OCI-LY1 (cell line): ENCODE results near the gene ASIC4.

ENCODE experiments used
- H2AFZ ChIP-seq: fragments of 200-600 bp; sonication (generic), shearing (Covaris generic); 2 replicates; pipeline ENCODE4 v1.6.0; 2014; ENCODE audit warnings: antibody characterized with exemption, mild to moderate bottlenecking, low read length
- H3F3A ChIP-seq: fragments of 200-600 bp; sonication (generic), shearing (Covaris generic); 2 replicates; pipeline ENCODE4 v1.6.0; 2014; ENCODE audit warnings: mild to moderate bottlenecking, antibody characterized with exemption, low read length, moderate library complexity; ENCODE audit not compliant: insufficient read depth
- H3K27ac ChIP-seq: fragments of 200-600 bp; sonication (generic); 2 replicates; pipeline ENCODE4 v1.5.1; 2014; ENCODE audit warnings: low read length, mixed run types, mild to moderate bottlenecking, low read depth; ENCODE audit not compliant: poor library complexity, severe bottlenecking
- H3K27me3 ChIP-seq: fragments of 200-600 bp; sonication (generic); 2 replicates; pipeline ENCODE4 v1.6.0; 2014; ENCODE audit warnings: antibody characterized with exemption, mild to moderate bottlenecking, low read length, moderate library complexity; ENCODE audit not compliant: insufficient read depth
- H3K36me3 ChIP-seq: fragments of 200-600 bp; sonication (generic); 2 replicates; pipeline ENCODE4 v1.6.1; 2014; ENCODE audit warnings: mild to moderate bottlenecking, antibody characterized with exemption, low read length, moderate library complexity, mixed read lengths; ENCODE audit not compliant: insufficient read depth
- H3K4me1 ChIP-seq: fragments of 200-600 bp; sonication (generic); 2 replicates; pipeline ENCODE4 v1.5.1; 2014; ENCODE audit warnings: mild to moderate bottlenecking, low read length, moderate library complexity; ENCODE audit not compliant: insufficient read depth, severe bottlenecking
- H3K4me2 ChIP-seq: fragments of 200-600 bp; sonication (generic), shearing (Covaris generic); 2 replicates; pipeline ENCODE4 v1.6.1; 2014; ENCODE audit warnings: low read length
- H3K4me3 ChIP-seq: fragments of 200-600 bp; sonication (generic); 2 replicates; pipeline ENCODE4 v1.5.1; 2014; ENCODE audit warnings: low read length, low read depth, mild to moderate bottlenecking, mixed read lengths; ENCODE audit not compliant: poor library complexity, severe bottlenecking
- H3K79me2 ChIP-seq: fragments of 200-600 bp; shearing (Covaris generic); 2 replicates; pipeline ENCODE4 v1.6.1; 2016; ENCODE audit warnings: mixed run types, low read length, mixed read lengths; ENCODE audit not compliant: insufficient read depth
- H3K9ac ChIP-seq: fragments of 200-600 bp; sonication (generic), shearing (Covaris generic); 2 replicates; pipeline ENCODE4 v1.6.1; 2014; ENCODE audit warnings: mild to moderate bottlenecking, low read length, mixed read lengths
- H3K9me2 ChIP-seq: fragments of 200-600 bp; sonication (generic), shearing (Covaris generic); 2 replicates; pipeline ENCODE4 v1.6.1; 2014; ENCODE audit warnings: low read depth, mild to moderate bottlenecking, low read length, mixed read lengths
- H3K9me3 ChIP-seq: fragments of 200-600 bp; shearing (Covaris generic); 2 replicates; pipeline ENCODE4 v1.6.1; 2014; ENCODE audit warnings: low read length, mixed read lengths
- H4K20me1 ChIP-seq: fragments of 200-600 bp; sonication (generic), shearing (Covaris generic); 2 replicates; pipeline ENCODE4 v1.6.0; 2016; ENCODE audit warnings: mild to moderate bottlenecking, low read length; ENCODE audit not compliant: insufficient read depth
- CTCF ChIP-seq: fragments of 200-600 bp; sonication (generic), shearing (Covaris generic); IDR thresholded peaks from 2 replicates; pipeline ENCODE4 v1.5.1; 2017; ENCODE audit warnings: mild to moderate bottlenecking, antibody characterized with exemption, low read length, moderate library complexity, mixed read lengths
- EZH2 ChIP-seq: fragments of 200-600 bp; sonication (generic), shearing (Covaris generic); IDR thresholded peaks from 2 replicates; pipeline ENCODE4 v1.8.0; 2017; ENCODE audit warnings: borderline replicate concordance, mixed run types, mild to moderate bottlenecking, antibody characterized with exemption, low read length, moderate library complexity, mixed read lengths

Gene ASIC4

GRCh38 chr2:219556413-219556812, 42.1 kb downstream of the ASIC4 start:
- Histone ChIP-seq H2AFZ (no peak overlapping the region), H3K9ac (no peak overlapping the region), H3K27me3 (0 out of 2 replicates have a peak, but pooled peaks cover 4% of the 10 kb centered on the region), H3K9me2 (no peaks in the 10 kb centered on the region), H3K4me2 (no peak overlapping the region), H4K20me1 (no peaks in the 10 kb centered on the region), H3F3A (no peaks in the 10 kb centered on the region), H3K4me3 (no peak overlapping the region), H3K9me3 (no peaks in the 10 kb centered on the region), H3K79me2 (no peaks in the 10 kb centered on the region), H3K27ac (no peak overlapping the region), H3K36me3 (no peaks in the 10 kb centered on the region), H3K4me1 (no peaks in the 10 kb centered on the region)
- TF ChIP-seq EZH2 = no peak

GRCh38 chr2:219557320-219557719, 43.0 kb downstream of the ASIC4 start:
- H2AFZ ChIP-seq = no peak overlapping the region
- no peaks in the 10 kb centered on the region for H3K9me2 ChIP-seq
- no peaks in the 10 kb centered on the region for H3K36me3 ChIP-seq
- no peaks in the 10 kb centered on the region for H4K20me1 ChIP-seq
- H3K9me3 ChIP-seq = no peaks in the 10 kb centered on the region
- no peaks in the 10 kb centered on the region for H3K79me2 ChIP-seq
- no peak overlapping the region for H3K4me2 ChIP-seq
- H3K27me3 ChIP-seq = 0 out of 2 replicates have a peak, but pooled peaks cover 4% of the 10 kb centered on the region
- no peaks in the 10 kb centered on the region for H3K4me1 ChIP-seq
- TF ChIP-seq EZH2 (no peak), CTCF (no peak)
- H3K9ac ChIP-seq = no peak overlapping the region
- no peak overlapping the region for H3K27ac ChIP-seq
- no peaks in the 10 kb centered on the region for H3F3A ChIP-seq
- H3K4me3 ChIP-seq = no peak overlapping the region

GRCh38 chr2:219557791-219558785, 43.8 kb downstream of the ASIC4 start:
- Histone ChIP-seq H3K27ac (no peak overlapping the region), H3K4me2 (no peak overlapping the region), H3K9me3 (no peaks in the 10 kb centered on the region), H3K4me1 (no peaks in the 10 kb centered on the region), H3K36me3 (no peaks in the 10 kb centered on the region), H3F3A (no peaks in the 10 kb centered on the region), H2AFZ (no peak overlapping the region), H3K79me2 (no peaks in the 10 kb centered on the region), H3K27me3 (0 out of 2 replicates have a peak, but pooled peaks cover 4% of the 10 kb centered on the region), H3K4me3 (no peak overlapping the region), H4K20me1 (no peaks in the 10 kb centered on the region), H3K9me2 (no peaks in the 10 kb centered on the region), H3K9ac (no peak overlapping the region)
- TF ChIP-seq EZH2 (no peak), CTCF (no peak)
